Erythroblast (primary cell): Measurements from ENCODE around the gene ARRB1.

Experiments used
- GATA1 ChIP-seq: IDR thresholded peaks from 2 replicates; pipeline ENCODE4 v1.6.1; 2011; ENCODE audit warnings: low read depth, mild to moderate bottlenecking, control low read depth, low read length, moderate library complexity
- POLR2A ChIP-seq: IDR thresholded peaks from 2 replicates; pipeline ENCODE4 v1.6.1; 2011; ENCODE audit warnings: mild to moderate bottlenecking, low read length

DNA sequence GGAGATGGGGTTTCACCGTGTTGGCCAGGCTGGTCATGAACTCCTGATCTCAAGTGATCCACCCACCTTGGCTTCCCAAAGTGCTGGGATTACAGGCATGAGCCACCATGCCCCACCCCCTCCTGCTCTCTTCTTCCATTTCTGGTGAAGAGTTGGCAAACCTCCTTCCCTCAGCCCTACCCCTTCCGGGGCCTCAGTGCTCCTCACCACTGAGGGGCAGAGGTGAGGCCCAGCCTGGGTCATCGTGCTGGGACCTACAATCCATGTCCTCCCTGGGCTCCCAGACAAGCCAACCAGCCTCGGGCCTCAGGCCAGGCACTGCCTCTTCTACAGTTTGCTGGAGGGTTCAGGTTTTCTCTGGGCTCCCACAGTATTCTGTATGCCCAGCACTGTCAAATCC, 125.7 kb downstream of the ARRB1 start:
- TF ChIP-seq POLR2A: no peak
- TF ChIP-seq GATA1: no peak
